HL-60/S4 (cell line): ENCODE measurements around the gene IQGAP1.
"Not testable (repeated sequence)": the region's sequence is repeated elsewhere in the genome, so short reads cannot be mapped to it uniquely, and the experiment has no call there.

Experiments used
- in situ Hi-C: fragments of 300-500 bp; cut with MboI; formaldehyde crosslinking; loops from 2 replicates; pipeline ENCODE4 v1.14.3; 2022; ENCODE audit warnings: low sequenced_read_pairs

The IQGAP1 gene

DNA sequence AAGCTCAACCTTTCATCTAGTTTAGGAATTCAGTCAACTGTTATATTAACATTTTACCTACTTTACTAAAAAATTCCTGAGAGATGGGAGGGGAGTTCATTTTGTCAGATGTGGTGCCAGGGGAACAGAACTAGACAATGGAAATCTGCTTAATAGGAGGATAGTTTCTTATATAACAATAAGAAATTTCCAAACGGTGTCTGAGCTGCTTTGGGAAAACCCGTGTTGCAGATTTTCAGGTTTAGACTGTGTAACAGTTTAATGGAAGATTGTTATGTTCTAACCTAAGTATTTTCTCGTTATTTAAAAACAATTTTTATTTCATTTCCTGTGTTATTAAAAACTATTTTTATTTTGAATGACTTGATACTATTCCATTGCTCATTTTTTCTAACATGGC is 19.3 kb downstream of the IQGAP1 start:
- in situ Hi-C loops = no loop called here

DNA sequence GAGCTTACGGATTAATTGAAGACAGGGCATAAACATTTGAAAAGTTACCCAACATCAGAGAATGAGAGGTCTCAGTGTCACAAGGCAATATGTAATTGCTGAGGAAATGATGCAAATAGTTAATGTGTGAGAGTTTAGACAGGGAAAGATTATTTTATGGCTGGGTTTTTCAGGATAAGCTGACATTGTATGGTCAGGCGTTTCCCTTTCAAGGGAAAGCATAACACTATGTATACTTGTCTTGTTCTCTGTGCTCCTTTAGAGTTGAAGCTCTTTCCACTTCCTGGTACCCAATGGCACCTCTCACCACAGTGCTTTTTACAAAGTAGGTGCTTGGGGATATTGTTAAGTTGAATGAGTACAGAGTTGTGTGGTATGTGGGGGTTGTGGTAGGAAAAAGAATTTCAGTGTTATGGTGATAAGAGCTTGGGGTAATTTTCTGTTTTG is 19.9 kb downstream of the IQGAP1 start:
- in situ Hi-C loops = no loop called here

DNA sequence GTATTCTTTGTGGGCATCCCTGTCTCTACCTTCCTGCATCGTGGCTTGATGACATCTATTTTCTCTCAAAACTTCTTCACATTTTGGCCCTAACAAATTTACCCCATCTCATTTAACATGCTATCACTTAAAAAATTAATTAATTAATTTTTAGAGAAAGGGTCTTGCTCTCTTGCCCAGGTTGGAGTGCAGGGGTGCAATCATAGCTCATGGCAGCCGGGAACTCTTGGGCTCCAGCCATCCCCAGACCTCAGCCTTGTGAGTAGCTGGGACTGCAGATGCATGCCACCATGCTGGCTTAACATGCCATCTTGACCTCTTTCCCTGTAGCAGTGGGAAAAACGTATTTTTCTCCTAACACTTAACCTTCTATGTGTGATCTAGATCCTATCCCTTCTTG is 20.6 kb downstream of the IQGAP1 start:
- in situ Hi-C loops = no loop called here

DNA sequence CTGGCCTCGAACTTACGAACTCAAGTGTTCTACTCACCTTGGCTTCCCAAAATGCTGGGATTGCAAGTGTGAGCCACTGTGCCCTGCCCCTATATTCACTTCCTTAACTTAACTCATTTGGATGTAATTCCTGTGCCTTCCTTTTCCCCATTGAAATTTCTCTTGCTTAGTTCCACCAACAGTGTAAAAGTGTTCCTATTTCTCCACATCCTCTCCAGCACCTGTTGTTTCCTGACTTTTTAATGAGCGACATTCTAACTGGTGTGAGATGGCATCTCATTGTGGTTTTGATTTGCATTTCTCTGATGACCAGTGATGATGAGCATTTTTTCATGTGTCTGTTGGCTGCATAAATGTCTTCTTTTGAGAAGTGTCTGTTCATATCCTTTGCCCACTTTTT is 21.5 kb downstream of the IQGAP1 start:
- in situ Hi-C loops = not testable (repeated sequence)

DNA sequence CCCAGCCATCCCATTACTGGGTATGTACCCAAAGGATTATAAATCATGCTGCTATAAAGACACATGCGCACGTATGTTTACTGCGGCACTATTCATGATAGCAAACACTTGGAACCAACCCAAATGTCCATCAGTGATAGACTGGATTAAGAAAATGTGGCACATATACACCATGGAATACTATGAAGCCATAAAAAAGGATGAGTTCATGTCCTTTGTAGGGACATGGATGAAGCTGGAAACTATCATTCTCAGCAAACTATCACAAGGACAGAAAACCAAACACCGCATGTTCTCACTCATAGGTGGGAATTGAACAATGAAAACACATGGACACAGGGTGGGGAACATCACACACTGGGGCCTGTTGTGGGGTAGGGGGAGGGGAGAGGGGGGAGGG is 22.3 kb downstream of the IQGAP1 start:
- in situ Hi-C loops = not testable (repeated sequence)

DNA sequence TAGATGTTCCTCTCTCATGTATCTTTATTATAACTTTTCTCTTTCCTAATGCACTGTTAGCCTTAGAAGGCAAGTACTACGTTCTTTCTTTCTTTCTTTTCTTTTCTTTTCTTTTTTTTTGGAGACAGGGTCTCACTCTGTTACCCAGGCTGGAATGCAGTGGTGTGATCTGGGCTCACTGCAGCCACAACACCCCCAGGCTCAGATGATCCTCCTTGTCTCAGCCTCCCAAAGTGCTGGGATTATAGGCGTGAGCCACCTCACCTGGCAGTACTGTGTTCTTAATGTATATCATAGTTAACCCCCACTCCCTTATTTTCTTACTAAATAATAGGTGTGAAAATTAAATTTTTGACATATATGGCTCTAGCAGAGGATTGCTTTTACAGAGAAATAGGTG is 23.1 kb downstream of the IQGAP1 start:
- in situ Hi-C loops = no loop called here

DNA sequence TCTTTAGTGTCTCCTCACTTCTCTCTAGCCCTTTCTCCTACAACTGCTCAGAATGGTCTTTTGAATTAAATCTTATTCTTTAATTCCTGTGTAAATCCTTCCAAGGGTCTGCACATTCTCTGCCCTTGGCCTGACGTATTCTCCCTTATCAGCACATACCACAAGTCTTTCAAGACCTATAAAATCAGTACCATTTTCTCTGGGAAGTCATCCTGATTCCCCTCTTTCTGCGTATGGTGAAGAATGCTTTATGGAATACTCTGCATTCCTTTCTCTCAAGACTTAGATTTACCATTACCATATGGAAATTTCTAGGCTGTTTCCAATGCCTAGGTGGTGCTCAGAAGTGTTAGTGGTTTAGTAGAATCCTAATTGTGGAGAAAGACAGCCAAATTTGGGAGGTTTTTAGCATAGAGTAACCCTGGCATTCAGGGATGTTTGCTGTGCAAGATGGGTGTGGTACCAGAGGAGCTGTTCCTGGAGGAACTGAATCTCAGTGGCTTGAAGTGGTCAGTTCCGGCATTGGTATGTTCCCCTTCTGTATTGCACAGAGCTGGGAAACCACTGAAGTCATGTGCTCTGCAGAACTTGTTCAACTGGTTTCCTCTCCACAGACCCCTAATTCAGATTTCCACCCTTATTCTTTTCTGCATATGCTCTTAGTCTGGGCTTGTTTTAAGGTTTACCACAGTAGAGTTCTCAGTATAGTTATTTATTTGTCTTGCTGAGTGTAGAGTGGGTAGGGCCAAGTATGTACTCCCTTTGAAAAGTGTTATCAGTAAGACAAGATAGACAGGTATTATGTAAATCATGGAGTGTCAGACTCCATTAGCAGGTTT is 24.5 kb downstream of the IQGAP1 start:
- in situ Hi-C loops = no loop called here

DNA sequence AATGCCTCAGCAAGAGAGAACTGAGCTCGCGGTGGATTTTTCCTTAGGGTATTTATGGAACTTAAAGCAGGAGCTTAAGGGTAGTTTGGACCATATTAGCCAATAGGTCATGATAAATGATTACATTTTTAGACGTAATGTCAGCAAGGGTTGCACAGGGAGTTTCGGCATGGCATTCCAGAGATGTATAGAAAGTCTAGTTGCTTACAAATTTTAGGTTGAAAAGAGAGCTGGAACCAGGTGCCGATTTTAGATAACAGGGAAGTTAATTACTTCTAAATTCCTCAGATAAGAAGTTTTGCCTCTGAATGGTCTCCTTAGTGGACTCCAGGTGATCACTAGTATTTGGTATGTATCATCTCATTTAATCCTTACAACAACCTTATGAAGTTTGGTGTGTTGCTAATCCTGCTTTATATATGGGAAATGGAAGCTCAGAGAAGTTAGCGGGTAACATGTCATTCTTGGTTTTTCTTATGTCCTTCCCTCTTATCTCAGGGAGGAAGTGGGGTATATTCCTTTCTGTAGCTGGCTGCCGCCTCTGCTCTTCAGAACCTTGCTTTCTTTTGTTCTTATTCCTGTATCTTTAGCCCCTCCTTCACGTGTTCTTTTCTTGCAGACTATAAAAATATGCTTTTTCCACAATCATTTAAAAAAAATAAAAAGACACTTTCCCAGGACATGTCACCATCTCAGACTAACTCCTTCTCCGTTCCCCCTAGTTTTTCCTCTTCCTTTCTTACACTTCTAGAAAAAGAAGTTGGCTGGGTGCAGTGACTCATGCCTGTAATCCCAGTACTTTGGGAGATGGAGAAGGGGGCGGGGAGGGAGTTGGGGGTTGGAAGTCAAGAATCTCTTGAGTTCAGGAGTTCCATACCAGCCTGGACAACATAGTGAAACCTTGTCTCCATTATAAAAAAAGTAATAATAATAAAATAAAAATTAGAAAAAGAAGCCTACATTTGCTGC is 25.7 kb downstream of the IQGAP1 start:
- in situ Hi-C loops = no loop called here

DNA sequence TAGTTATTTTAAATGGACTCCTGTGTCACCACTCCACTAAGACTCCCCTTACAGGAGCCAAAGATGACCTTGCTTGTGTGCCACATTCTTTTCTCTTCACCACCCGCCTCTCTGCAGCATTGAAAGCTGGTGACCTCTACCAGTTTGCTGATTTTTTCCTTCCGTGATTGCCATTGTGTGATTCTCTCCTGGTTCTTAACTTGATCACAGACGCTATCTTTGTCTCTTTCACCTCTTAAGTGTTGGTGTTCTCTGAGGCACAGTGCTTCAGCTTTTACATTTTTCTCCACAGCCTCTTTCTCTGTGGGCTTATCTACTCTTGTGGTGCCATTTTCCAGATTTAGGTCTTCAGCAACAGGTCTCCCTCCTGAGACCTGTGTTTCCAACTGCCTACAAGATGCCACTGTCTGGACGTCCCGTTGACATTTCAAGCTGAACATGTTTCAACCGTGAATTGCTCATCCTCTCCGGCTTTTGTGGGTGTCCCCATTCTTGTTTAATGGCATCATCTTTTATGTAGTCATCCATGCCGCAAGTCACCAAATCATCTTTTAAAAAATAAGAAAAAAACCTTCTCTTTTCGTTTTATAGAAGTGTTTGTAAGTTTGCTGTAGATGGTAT is 26.5 kb downstream of the IQGAP1 start:
- in situ Hi-C loops = no loop called here

DNA sequence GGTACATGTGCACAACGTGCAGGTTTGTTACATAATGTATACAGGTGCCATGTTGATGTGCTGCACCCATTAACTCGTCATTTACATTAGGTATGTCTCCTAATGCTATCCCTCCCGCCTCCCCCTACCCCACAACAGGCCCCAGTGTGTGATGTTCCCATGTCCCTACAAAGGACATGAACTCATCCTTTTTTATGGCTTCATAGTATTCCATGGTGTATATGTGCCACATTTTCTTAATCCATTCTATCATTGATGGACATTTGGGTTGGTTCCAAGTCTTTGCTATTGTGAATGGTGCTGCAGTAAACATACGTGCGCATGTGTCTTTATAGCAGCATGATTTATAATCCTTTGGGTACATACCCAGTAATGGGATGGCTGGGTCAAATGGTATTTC is 28.0 kb downstream of the IQGAP1 start:
- in situ Hi-C loops = not testable (repeated sequence)

DNA sequence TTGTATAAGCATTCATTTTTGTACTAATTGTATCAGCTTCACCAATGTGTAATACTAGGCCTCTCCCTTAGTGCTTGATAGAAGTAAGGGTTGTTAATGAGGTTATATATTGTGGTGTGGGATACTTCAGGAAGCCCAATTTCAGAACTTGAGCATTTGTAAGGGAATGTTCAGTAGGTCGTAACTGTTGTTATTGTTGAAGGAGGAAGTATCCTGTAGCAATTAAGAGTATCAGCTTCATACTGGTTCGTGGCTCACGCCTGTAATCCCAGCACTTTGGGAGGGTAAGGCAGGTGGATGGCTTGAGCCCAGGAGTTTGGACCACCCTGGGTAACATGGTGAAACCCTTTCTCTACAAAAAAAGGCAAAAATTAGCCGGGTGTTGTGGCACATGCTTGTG is 30.6 kb downstream of the IQGAP1 start:
- in situ Hi-C loops = no loop called here

DNA sequence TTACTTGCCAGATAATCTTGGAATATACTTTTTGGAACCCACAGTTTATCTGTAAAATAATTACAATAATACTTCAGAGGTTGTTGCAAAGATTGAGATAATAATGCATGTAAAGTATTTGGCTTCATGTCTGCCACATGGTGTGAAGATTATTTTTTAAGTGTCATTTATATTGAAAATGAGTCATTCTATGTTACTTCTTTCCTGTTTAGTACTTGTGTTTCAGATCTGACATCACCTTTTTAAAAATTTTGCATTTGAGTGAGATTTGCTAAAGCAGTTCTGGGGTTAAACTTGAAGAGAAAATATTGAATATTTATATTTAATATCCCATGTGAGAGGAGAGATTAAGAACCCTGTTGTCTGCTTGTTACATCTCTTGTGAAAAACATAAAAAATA is 31.2 kb downstream of the IQGAP1 start:
- in situ Hi-C loops = no loop called here

DNA sequence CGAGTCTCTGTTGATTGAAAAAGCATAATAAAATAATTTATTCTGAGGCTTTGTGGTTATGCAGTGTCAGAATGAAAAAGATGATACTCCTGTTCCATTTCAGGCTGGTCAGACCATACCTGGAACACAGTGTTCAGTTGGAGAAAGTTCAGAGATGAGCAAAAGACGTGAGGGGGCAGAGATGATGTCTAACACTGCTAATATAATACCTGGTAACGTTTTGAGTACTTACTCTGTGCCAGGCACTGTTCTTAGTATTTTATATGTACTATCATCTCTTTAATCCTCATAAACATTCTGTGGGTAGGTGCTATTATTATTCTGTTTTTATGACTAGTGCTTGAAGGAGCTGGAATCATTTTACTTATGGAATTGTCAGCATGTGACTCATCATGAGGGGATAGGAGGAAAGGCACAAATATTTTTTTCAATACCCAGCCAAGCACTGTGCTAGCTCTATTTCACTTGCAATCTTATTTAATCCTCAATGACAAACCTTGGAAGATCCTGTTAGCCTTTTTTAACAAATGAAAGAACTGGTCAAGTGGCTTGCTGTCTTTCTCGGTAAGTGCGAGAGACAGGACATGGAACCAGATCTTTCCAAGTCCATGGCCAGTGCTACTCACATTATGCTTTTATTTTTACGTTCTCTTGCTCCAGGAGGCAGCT is 31.8 kb downstream of the IQGAP1 start:
- in situ Hi-C loops = no loop called here

DNA sequence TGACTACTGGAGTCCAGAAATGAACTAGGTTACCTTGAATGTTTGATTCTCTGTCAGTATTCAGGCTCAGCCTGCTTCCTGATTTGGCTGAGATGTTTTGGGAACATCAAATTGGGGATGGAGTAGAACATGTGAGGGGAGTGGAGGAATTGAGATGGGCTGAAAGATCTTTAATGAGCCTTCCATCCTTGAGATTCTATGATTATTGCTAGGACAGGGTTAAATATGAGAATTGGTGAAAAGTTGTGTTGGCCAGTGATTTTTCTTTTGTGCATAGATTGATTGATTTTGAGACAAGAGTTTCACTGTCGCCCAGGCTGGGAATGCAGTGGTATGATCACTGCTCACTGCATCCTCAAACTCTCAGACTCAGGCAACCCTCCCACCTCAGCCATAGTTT is 32.4 kb downstream of the IQGAP1 start:
- in situ Hi-C loops = no loop called here

DNA sequence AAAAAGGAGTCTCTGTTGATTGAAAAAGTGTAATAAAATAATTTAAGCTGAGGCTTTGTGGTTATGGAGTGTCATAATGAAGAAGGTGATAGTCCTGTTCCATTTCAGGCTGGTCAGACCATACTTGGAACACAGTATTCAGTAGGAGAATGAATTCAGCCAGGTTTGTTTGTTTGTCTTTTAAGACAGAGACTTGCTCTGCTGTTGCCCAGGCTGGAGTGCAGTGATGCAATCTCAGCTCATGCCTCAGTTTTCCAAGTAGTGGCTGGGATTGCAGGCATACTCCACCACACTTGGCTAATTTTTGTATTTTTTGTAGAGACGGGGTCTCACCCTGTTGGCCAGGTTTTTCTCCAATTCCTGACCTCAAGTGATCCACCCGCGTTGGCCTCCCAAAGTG is 33.5 kb downstream of the IQGAP1 start:
- in situ Hi-C loops = no loop called here

DNA sequence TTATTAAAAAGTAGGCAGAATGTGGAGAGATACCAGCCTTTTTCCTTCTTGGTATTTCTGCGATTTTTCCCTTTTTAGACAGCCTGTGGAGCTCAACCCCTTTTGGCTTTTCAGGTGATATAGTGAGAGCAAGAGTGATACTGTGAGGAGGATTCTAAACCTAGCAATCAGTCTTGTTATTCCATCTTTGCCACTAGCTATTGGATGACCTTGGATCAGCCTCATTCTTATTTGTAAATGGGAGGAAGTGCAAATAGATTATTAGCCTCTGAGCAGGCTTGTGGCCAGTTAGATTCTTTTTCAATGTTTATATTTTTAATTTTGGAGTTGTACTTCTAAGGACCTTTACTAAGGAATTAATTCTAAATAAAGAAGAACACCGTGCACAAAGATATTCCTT is 34.0 kb downstream of the IQGAP1 start:
- in situ Hi-C loops = no loop called here

DNA sequence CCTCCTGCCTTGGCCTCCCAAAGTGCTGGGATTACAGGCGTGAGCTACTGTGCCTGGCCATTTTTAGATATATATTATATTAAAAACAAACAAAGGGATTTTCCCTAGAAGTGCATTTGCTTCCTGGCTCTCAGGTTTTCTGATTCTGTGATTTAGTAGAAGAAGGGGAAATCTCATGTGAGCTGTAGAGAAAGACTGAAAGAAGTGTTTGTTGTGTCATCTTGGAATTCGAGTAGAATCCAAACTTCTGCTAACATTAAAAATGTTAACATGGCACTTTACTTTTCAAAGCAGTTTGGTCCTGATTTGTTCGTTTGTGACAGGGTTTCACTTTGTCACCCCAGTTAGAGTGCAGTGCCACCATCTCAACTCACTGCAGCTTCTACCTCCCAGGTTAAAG is 34.9 kb downstream of the IQGAP1 start:
- in situ Hi-C loops = no loop called here

DNA sequence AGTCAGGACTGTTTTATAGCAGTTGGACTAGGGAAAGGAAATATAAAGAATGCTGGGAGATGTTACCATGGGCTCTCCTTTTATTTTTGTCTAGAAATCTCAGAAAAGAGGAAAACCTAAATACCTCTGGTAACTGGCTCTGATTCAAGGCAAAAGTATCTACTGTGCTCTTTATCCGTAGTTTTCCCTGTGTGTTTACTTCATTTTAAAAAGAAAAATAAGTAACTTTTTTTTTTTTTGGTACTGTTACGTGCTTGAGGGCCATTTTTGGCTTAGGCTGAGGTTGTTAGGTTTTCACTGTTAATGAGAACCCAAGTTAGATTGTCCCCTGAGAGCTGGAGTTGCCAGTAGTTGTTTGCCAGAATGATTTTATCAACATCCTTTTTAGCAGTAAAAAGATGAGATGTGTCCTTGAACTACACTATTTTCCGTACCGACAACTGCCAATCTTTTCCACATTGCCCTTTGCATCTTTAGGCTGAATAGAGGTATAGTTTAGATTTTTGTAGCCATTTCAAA is 35.8 kb downstream of the IQGAP1 start:
- in situ Hi-C loops = no loop called here

DNA sequence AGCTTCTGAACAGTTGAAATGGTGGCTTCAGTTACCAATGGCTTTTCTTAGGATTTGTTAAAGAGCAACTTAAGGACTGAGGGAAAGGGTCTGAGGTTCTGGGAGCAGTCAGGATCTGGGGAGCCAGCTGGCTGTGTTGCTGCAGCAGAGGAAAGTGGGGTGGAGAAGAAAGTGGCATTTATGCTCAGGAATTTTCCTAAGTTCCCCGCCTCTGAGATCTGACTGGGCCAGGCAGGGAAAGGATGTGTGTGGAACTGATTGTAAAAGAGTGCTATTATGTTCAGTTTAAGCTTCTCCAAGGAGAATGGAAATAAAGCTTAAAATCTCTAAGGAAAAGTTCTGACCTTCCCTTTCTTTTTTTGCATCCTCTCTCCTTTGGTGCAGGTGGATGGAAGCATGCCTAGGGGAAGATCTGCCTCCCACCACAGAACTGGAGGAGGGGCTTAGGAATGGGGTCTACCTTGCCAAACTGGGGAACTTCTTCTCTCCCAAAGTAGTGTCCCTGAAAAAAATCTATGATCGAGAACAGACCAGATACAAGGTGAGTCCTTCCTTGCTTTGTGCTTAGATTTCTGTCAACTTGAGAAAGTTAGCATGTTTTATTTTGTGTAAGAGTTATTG is 37.8 kb downstream of the IQGAP1 start:
- in situ Hi-C loops = no loop called here

DNA sequence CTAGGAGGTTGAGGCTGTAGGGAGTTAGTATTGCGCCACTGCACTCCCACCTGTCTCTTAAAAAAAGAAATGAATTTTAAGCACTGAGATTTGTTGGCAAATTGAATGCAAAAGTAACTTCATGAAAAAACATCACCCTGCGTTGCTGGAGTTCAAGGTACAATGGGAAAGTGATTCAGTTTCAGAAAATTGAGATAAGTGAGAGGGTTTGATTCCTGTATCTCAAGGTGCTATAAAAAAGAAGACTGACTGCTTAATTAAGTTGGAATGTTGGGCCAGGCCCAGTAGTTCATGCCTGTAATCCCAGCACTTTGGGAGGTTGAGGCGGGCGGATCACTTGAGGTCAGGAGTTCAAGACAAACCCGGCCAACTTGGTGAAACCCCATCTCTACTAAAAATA is 39.1 kb downstream of the IQGAP1 start:
- in situ Hi-C loops = no loop called here
